ENCODE data around the gene CCDC92B. TPM values are rescaled to one million over a fixed set of nuclear protein-coding genes. Genes with fewer than 3 reads are reported as not detected.

CCDC92B gene
- total RNA-seq, 3 donors from 2014 or later (not counting 1 experiment from before 2014, with no cell fraction given) = not detected

- Histone ChIP-seq H3K27ac (ENCODE audit: low read length) (no peak overlapping the region), H3K4me3 (ENCODE audit: low read length) (no peak overlapping the region), H3K4me1 (ENCODE audit: control insufficient read depth, insufficient read depth, low read length) (peaks cover 8% of the 10 kb centered on the region), H3K36me3 (ENCODE audit: control insufficient read depth, insufficient read depth, low read length) (no peaks in the 10 kb centered on the region), H3K9me3 (ENCODE audit: control insufficient read depth, insufficient read depth, low read length) (no peaks in the 10 kb centered on the region), H3K27me3 (ENCODE audit: control insufficient read depth, insufficient read depth, low read length) (peaks cover 7% of the 10 kb centered on the region)
- no peak for DNase-seq
- Mint-ChIP-seq H3K4me1 (no peaks in the 10 kb centered on the region), H3K27ac (no peak overlapping the region), H3K9me3 (no peaks in the 10 kb centered on the region), H3K36me3 (no peaks in the 10 kb centered on the region), H3K4me3 (no peak overlapping the region), H3K27me3 (ENCODE audit: low read depth in 2 of 2) (peaks cover 9 to 14% of the 10 kb centered on the region in 2 donors)
- no peak for ATAC-seq
- TF ChIP-seq CTCF (IDR thresholded peaks at IDR 0.05) = no peak
- intact Hi-C loops (cut with micrococcal nuclease) = no loop called here
- WGBS (ENCODE audit: insufficient coverage) = 76% methylated on average over 10 of the region's 10 CpGs
Measured at GRCh38 chr17:2722611-2723010, 26.8 kb downstream of the CCDC92B start.

GRCh38 chr17:2721603-2722002, 27.8 kb downstream of the CCDC92B start:
- TF ChIP-seq CTCF (IDR thresholded peaks at IDR 0.05) = no peak
- peak in 1 of 2 donors; percentile 19 for DNase-seq
- Mint-ChIP-seq H3K4me3 (no peak overlapping the region), H3K4me1 (no peaks in the 10 kb centered on the region), H3K27ac (no peak overlapping the region), H3K36me3 (no peaks in the 10 kb centered on the region), H3K9me3 (no peaks in the 10 kb centered on the region), H3K27me3 (ENCODE audit: low read depth in 2 of 2) (peaks cover 9 to 12% of the 10 kb centered on the region in 2 donors)
- H3K9me3 ChIP-seq (ENCODE audit: control insufficient read depth, insufficient read depth, low read length) = no peaks in the 10 kb centered on the region
- ATAC-seq = no peak
- peaks cover 7% of the 10 kb centered on the region for H3K27me3 ChIP-seq (ENCODE audit: control insufficient read depth, insufficient read depth, low read length)
- intact Hi-C loops (cut with micrococcal nuclease) = no loop called here
- peaks cover 8% of the 10 kb centered on the region for H3K4me1 ChIP-seq (ENCODE audit: control insufficient read depth, insufficient read depth, low read length)
- H3K36me3 ChIP-seq (ENCODE audit: control insufficient read depth, insufficient read depth, low read length) = no peaks in the 10 kb centered on the region
- H3K27ac ChIP-seq (ENCODE audit: low read length) = no peak overlapping the region
- 73% methylated on average over 4 of the region's 4 CpGs for WGBS (ENCODE audit: insufficient coverage)
- no peak overlapping the region for H3K4me3 ChIP-seq (ENCODE audit: low read length)

GRCh38 chr17:2719861-2720260, 29.6 kb downstream of the CCDC92B start:
- Histone ChIP-seq H3K36me3 (ENCODE audit: control insufficient read depth, insufficient read depth, low read length) (no peaks in the 10 kb centered on the region), H3K4me3 (ENCODE audit: low read length) (no peak overlapping the region), H3K27me3 (ENCODE audit: control insufficient read depth, insufficient read depth, low read length) (peaks cover 3% of the 10 kb centered on the region), H3K9me3 (ENCODE audit: control insufficient read depth, insufficient read depth, low read length) (no peaks in the 10 kb centered on the region), H3K4me1 (ENCODE audit: control insufficient read depth, insufficient read depth, low read length) (peaks cover 4% of the 10 kb centered on the region), H3K27ac (ENCODE audit: low read length) (no peak overlapping the region)
- no peak for DNase-seq
- no peaks in the 10 kb centered on the region for H3K36me3 Mint-ChIP-seq
- WGBS (ENCODE audit: insufficient coverage) = 87% methylated on average over 4 of the region's 4 CpGs
- H3K4me1 Mint-ChIP-seq = no peaks in the 10 kb centered on the region
- intact Hi-C loops (cut with micrococcal nuclease) = no loop called here
- peaks cover 0 to 6% of the 10 kb centered on the region in 2 donors for H3K27me3 Mint-ChIP-seq (ENCODE audit: low read depth in 2 of 2)
- no peak overlapping the region for H3K4me3 Mint-ChIP-seq
- no peak overlapping the region for H3K27ac Mint-ChIP-seq
- TF ChIP-seq CTCF (IDR thresholded peaks at IDR 0.05) = no peak
- no peak for ATAC-seq
- no peaks in the 10 kb centered on the region for H3K9me3 Mint-ChIP-seq

Data from natural killer cell (primary cell).